ENCODE measurements around the gene CLDND1.

DNA sequence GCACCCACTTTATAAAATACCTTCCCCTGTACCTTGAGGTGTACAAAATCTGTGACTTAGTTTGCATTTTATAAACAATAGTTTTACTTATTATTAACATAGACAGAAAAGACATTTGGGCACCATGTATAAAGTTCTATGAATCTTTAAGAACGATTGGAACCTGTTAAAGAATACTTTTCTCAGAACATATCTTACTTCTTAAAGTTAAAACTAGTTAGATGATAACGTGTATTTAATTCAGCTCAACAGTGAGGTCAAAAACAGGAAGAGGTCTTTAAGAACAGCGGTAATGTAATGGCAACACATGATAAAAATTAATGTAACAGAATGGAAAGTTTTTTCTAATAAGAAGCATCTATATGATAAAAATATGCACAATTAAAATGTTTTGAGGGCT, 45.7 kb upstream of the CLDND1 start:
- TF ChIP-seq EZH2 (IDR thresholded peaks at IDR 0.05; ENCODE audit: borderline replicate concordance, control insufficient read depth, low read depth, low read length) (no peak), CTCF (IDR thresholded peaks at IDR 0.05 in 2 of 3, conservative IDR thresholded peaks at IDR 0.05 in 1 of 3; ENCODE audit: control insufficient read depth in 2 of 3, extremely low read depth in 1 of 3, insufficient read depth in 1 of 3, low read depth in 3 of 3, low read length in 3 of 3) (no peak), RFX5 (IDR thresholded peaks at IDR 0.05; ENCODE audit: low read depth, low read length) (no peak), MAX (IDR thresholded peaks at IDR 0.05; ENCODE audit: low read depth, low read length) (no peak), NFYB (IDR thresholded peaks at IDR 0.05; ENCODE audit: insufficient read depth, low read depth, low read length) (no peak), ATF7 (IDR thresholded peaks at IDR 0.05; ENCODE audit: low read depth) (no peak)
